ENCODE data around the gene SEMA3D.

The SEMA3D gene

DNA sequence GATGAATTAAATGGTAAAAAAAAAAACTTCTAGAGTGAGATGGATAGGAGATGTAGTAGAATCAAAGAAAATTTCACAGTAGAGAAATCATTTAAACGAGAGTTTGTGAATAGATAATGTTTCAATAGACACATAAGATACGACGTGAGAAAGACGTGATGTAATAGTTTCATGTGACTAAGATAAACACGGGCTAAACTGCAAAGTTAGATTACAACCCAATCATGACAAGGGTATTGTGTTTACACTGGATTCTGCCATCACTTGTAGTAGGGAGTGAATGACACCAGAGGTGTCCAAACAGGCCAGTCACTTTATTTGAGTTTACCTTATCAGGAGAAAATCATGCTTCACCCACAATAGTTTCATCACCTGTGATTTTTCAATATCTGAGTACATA is 21.6 kb downstream of the SEMA3D start:
- ChIA-PET POLR2A (no interaction called here), CTCF (no interaction called here)
- no peak for DNase-seq (ENCODE audit: low read depth, low spot score)
- TF ChIP-seq CTCF (IDR thresholded peaks at IDR 0.05; ENCODE audit: insufficient read depth, low read length, missing control alignments), result no peak
- no peak overlapping the region for H3K4me3 ChIP-seq (ENCODE audit: low read depth, low read length)

DNA sequence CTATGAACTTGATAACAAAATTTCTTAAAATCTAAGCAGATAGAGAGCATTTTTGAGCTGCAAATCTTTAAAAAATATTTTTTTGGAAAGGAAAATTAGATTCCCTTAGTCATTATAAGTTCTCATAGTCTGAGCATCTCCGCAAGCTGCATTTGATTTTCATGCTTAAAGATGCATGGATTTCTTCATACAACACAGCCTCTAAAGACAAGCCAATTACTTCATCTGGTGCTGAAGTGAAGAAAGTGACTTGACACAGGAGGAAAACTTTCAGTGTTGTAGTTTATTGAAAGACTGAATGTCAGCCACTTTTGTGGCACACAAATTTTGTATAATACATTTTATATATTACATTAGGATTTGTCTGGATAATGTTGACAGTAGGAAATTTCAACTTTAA is 22.5 kb downstream of the SEMA3D start:
- POLR2A ChIA-PET, result no interaction called here
- no peak overlapping the region for H3K4me3 ChIP-seq (ENCODE audit: low read depth, low read length)
- CTCF ChIA-PET, result interaction anchor here (1.0 kb wide), 1 partner anchor 21 kb away, joined by 3 read pairs; no protein-coding TSS in a partner anchor
- TF ChIP-seq CTCF (IDR thresholded peaks at IDR 0.05; ENCODE audit: insufficient read depth, low read length, missing control alignments), result no peak
- DNase-seq (ENCODE audit: low read depth, low spot score), result no peak

- CTCF ChIA-PET, result interaction anchor here (0.7 kb wide), 1 partner anchor 24 kb away, joined by 3 read pairs; the partner anchor contains the start of gene SEMA3D
- no peak overlapping the region for H3K4me3 ChIP-seq (ENCODE audit: low read depth, low read length)
- DNase-seq (ENCODE audit: low read depth, low spot score), result no peak
- POLR2A ChIA-PET, result no interaction called here
- TF ChIP-seq CTCF (IDR thresholded peaks at IDR 0.05; ENCODE audit: insufficient read depth, low read length, missing control alignments), result no peak
Observed at GRCh38 chr7:85162721-85163120, 24.1 kb downstream of the SEMA3D start.

DNA sequence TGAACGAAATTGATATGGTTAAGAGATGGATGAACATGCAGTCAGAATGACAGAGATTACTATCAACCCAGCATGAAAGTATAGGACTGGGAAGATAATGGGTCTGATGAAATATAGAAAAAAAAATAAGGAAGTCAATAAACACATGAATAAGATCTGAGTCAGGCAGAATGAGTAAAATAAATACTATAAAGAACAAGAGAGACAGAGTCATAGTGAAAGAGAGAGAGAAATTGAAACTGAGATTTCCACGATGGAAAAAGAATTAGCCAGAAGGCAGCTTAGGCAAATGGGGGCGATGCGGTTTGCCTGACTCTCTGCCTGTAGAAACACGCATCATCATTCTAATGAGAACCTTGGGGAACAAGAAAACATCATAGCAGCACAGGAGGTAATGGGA is 26.6 kb downstream of the SEMA3D start:
- TF ChIP-seq CTCF (IDR thresholded peaks at IDR 0.05; ENCODE audit: insufficient read depth, low read length, missing control alignments), result no peak
- ChIA-PET CTCF (no interaction called here), POLR2A (no interaction called here)
- DNase-seq (ENCODE audit: low read depth, low spot score), result no peak
- H3K4me3 ChIP-seq (ENCODE audit: low read depth, low read length), result peak overlapping the region; percentile 44

DNA sequence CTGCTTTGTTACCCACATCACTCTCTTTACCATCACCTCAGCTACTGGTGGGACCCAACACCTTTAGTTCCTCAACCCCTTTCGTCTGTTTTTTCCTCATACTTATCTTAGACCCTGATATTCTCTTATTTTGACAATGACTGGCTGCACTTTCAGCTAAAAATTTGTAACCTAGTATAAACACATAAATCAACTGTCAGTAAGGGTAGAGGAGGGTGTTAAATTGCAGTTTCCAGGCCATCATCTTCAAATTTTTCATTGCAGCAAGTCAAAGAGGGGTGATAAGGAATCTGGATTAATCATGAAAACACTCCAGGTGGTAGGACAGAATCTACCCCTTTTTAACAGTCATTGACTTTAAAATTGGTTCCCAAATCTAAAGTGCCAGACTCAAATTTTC is 27.9 kb downstream of the SEMA3D start:
- no peak overlapping the region for H3K4me3 ChIP-seq (ENCODE audit: low read depth, low read length)
- ChIA-PET POLR2A (no interaction called here), CTCF (no interaction called here)
- TF ChIP-seq CTCF (IDR thresholded peaks at IDR 0.05; ENCODE audit: insufficient read depth, low read length, missing control alignments), result no peak
- no peak for DNase-seq (ENCODE audit: low read depth, low spot score)

GRCh38 chr7:85156661-85157208 is 30.1 kb downstream of the SEMA3D start:
- no peak overlapping the region for H3K4me3 ChIP-seq (ENCODE audit: low read depth, low read length)
- TF ChIP-seq CTCF (IDR thresholded peaks at IDR 0.05; ENCODE audit: insufficient read depth, low read length, missing control alignments), result no peak
- ChIA-PET POLR2A (no interaction called here), CTCF (interaction anchor here (1.3 kb wide), 1 partner anchor 29 kb away, joined by 4 read pairs; no protein-coding TSS in a partner anchor)
- DNase-seq (ENCODE audit: low read depth, low spot score), result no peak
